Naive thymus-derived CD8-positive, alpha-beta T cell (primary cell): ENCODE data around the gene INPP5A. TPM values are rescaled to one million over a fixed set of nuclear protein-coding genes. Genes with fewer than 3 reads are reported as not detected.
A peak's percentile ranks its signal among the peaks of the same experiment; 100 is the strongest.

Experiments used
- ATAC-seq, 2 donors: fragments of 150-1000 bp; cut with Tn5 transposase in 1 of 2; sonication (Bioruptor Pico), chemical (Tn5 transposase) in 1 of 2; 1 replicate in 1 of 2; 2 replicates in 1 of 2; pipeline ENCODE4 v1.10.0; 2021; ENCODE audit warnings: mild to moderate bottlenecking in 2 of 2, moderate library complexity in 2 of 2
- POLR2A ChIA-PET: fragments of 350-600 bp; sonication (Branson Sonifier 250); formaldehyde crosslinking; loops from one replicate; lab custom pipeline; 2021; ENCODE audit warnings: antibody characterized with exemption; lab: Charles Lee
- DNase-seq, 10 donors: peaks; one replicate each; pipeline versions ENCODE4 v3.0.0 to v3.0.0-alpha.2; 2020 to 2022
- H3K27ac Mint-ChIP-seq, 10 donors: one replicate each; pipeline ENCODE4 v1.8.0; 2020 to 2022; ENCODE audit warnings: mild to moderate bottlenecking in 10 of 10, mixed read lengths in 10 of 10, moderate library complexity in 4 of 10, inconsistent platforms in 1 of 10
- H3K27me3 Mint-ChIP-seq, 5 donors: one replicate each; pipeline ENCODE4 v1.8.0; 2021 to 2022; ENCODE audit warnings: mixed read lengths in 5 of 5
- H3K36me3 Mint-ChIP-seq, 3 donors: one replicate each; pipeline ENCODE4 v1.8.0; 2020 to 2022; ENCODE audit warnings: mixed read lengths in 3 of 3, mild to moderate bottlenecking in 2 of 3, inconsistent platforms in 1 of 3
- H3K4me1 Mint-ChIP-seq, 4 donors: one replicate each; pipeline ENCODE4 v1.8.0; 2021 to 2022; ENCODE audit warnings: mixed read lengths in 4 of 4
- H3K4me3 Mint-ChIP-seq, 10 donors: one replicate each; pipeline ENCODE4 v1.8.0; 2020 to 2022; ENCODE audit warnings: mild to moderate bottlenecking in 10 of 10, mixed read lengths in 10 of 10, moderate library complexity in 6 of 10, inconsistent platforms in 1 of 10
- H3K9me3 Mint-ChIP-seq, 9 donors: one replicate each; pipeline ENCODE4 v1.8.0; 2020 to 2022; ENCODE audit warnings: mixed read lengths in 9 of 9, mild to moderate bottlenecking in 3 of 9, inconsistent platforms in 1 of 9, moderate library complexity in 1 of 9
- polyA plus RNA-seq, 3 donors: library from polyadenylated mRNA; unstranded; fragments of 300-500 nt; fragmentation: Illumina TruSeq; gene quantifications; one replicate each; pipeline ENCODE4 v1.2.3, GENCODE V29; 2021
- total RNA-seq, 8 experiments: library from RNA in 2 of 8; stranded (reverse) in 2 of 8; gene quantifications; one replicate each; pipeline ENCODE4 v1.2.3 and lab custom pipeline; 2021 to 2026

INPP5A gene
- total and polyA plus RNA-seq, 5 experiments from 2014 or later = 0.51 to 33.7 (median 3.9) TPM

- Mint-ChIP-seq H3K4me1 (peaks cover 42 to 91% (median 88%) of the 10 kb centered on the region in 4 donors), H3K27me3 (no peaks in the 10 kb centered on the region), H3K9me3 (no peaks in the 10 kb centered on the region), H3K4me3 (peak overlapping the region in 8 of 10 donors; percentile 4 to 87 (median 52)), H3K36me3 (no peaks in the 10 kb centered on the region), H3K27ac (peak overlapping the region in 6 of 10 donors; percentile 78 to 95 (median 92))
- no peak for DNase-seq
- POLR2A ChIA-PET = interaction anchor here (6.6 kb wide), 1 partner anchor 8 kb away, joined by 61 read pairs; no protein-coding TSS in a partner anchor
- ATAC-seq = no peak
Measured at GRCh38 chr10:132542819-132543218, 5.2 kb downstream of the INPP5A start.

- H3K4me3 Mint-ChIP-seq = peak overlapping the region; percentile 87 to 97 (median 93)
- no peaks in the 10 kb centered on the region for H3K9me3 Mint-ChIP-seq
- H3K36me3 Mint-ChIP-seq = no peaks in the 10 kb centered on the region
- no peaks in the 10 kb centered on the region for H3K27me3 Mint-ChIP-seq
- ATAC-seq (peak; percentile 41 to 43), DNase-seq (peak in 3 of 10 donors; percentile 34 to 68 (median 41))
- peaks cover 34 to 93% (median 85%) of the 10 kb centered on the region in 4 donors for H3K4me1 Mint-ChIP-seq
- peak overlapping the region; percentile 59 to 97 (median 95) for H3K27ac Mint-ChIP-seq
- POLR2A ChIA-PET = interaction anchor here (0.9 to 1.0 kb wide), 2 partner anchors 11 to 27 kb away, joined by 3 read pairs; no protein-coding TSS in a partner anchor
Measured at GRCh38 chr10:132543916-132544743, 6.5 kb downstream of the INPP5A start.

GRCh38 chr10:132544744-132545658 lies 7.4 kb downstream of the INPP5A start:
- no peaks in the 10 kb centered on the region for H3K36me3 Mint-ChIP-seq
- peaks cover 29 to 92% (median 83%) of the 10 kb centered on the region in 4 donors for H3K4me1 Mint-ChIP-seq
- DNase-seq (peak in 4 of 10 donors; percentile 42 to 52 (median 45)), ATAC-seq (peak; percentile 56 to 65)
- peak overlapping the region; percentile 87 to 97 (median 93) for H3K4me3 Mint-ChIP-seq
- POLR2A ChIA-PET = interaction anchor here (0.5 to 1.0 kb wide), 2 partner anchors 26 to 149 kb away, joined by 3 read pairs; no protein-coding TSS in a partner anchor
- no peaks in the 10 kb centered on the region for H3K9me3 Mint-ChIP-seq
- peak overlapping the region; percentile 59 to 97 (median 95) for H3K27ac Mint-ChIP-seq
- no peaks in the 10 kb centered on the region for H3K27me3 Mint-ChIP-seq

GRCh38 chr10:132545659-132546367 lies 8.2 kb downstream of the INPP5A start:
- POLR2A ChIA-PET = interaction anchor here (0.5 kb wide), 1 partner anchor 150 kb away, joined by 3 read pairs; no protein-coding TSS in a partner anchor
- Mint-ChIP-seq H3K27ac (peak overlapping the region; percentile 27 to 97 (median 58)), H3K36me3 (no peaks in the 10 kb centered on the region), H3K4me3 (peak overlapping the region in 9 of 10 donors; percentile 24 to 95 (median 39)), H3K4me1 (peaks cover 22 to 92% (median 82%) of the 10 kb centered on the region in 4 donors), H3K27me3 (no peaks in the 10 kb centered on the region), H3K9me3 (no peaks in the 10 kb centered on the region)
- DNase-seq (no peak), ATAC-seq (no peak)

DNA sequence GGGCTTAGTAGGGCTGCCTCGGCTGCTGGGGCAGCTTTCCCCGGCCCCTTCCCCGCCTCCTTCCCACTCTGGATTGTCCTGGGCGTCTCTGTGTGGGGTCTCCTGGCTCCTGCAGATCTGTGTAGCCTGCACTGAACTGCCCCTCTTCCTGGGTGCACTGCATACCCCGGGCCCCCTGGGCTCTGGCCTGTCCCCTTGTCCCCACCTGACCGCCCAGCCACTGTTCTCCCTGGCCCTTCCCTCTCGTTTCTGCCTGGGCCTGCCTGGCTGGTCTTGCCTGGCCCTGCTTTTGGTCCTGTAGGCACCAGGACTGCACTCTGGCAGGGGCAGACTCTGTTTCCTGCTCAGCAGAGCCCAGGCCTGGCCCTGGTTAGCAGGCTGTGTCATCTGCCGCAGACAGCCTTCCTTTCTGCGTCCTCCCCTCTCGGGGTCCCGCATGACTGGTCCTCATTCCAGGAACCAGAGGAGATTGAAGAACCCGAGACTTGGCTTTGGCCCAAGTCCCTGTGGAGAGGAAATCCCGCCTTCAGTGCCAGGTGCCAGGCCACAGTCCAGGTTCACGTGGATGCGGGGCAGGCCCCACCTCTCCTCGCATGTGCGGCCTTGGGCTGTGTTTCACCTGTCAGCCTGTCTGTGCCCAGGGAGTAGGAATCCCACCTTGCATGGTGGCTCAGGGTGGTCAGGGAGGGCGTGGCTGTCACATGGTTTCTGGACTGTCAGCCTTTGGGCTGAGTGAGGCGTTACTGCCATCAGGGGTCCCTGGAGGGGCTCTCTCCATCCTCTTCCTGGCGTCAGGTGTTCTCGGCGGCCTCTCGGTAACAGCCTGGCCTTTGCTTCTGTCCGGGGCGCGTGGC lies 9.2 kb downstream of the INPP5A start:
- H3K27ac Mint-ChIP-seq = peak overlapping the region in 9 of 10 donors; percentile 24 to 95 (median 59)
- peaks cover 21 to 92% (median 82%) of the 10 kb centered on the region in 4 donors for H3K4me1 Mint-ChIP-seq
- H3K27me3 Mint-ChIP-seq = no peaks in the 10 kb centered on the region
- H3K36me3 Mint-ChIP-seq = no peaks in the 10 kb centered on the region
- no peaks in the 10 kb centered on the region for H3K9me3 Mint-ChIP-seq
- peak in 1 of 10 donors; percentile 23 for DNase-seq
- ATAC-seq = no peak
- peak overlapping the region in 5 of 10 donors; percentile 41 to 87 (median 59) for H3K4me3 Mint-ChIP-seq
- POLR2A ChIA-PET = interaction anchor here (1.0 kb wide), 1 partner anchor 8 kb away, joined by 7 read pairs; no protein-coding TSS in a partner anchor

DNA sequence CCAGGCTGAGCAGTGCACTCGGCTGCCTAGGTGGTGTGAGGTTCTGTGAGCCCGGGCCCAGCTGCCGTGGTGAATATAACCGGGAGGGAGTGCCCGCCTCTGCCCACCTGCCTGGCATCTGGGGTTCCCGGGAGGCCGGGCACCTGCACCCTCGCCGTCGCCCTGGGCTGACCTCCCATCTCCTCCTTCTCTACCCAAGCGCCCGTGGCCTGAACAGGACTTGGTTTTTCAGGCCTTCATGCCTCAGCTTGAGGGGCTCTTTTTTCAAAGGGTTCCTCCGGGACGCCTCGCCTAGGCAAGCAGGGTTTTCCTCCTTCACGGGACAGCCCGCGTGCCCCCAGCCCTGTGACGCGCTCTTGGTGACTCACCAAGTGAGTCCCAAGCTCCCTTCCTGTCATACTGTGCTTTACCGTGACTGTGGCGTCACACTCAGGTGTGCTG lies 9.9 kb downstream of the INPP5A start:
- Mint-ChIP-seq H3K4me1 (peaks cover 22 to 88% (median 78%) of the 10 kb centered on the region in 4 donors), H3K9me3 (no peaks in the 10 kb centered on the region), H3K36me3 (no peaks in the 10 kb centered on the region), H3K27me3 (no peaks in the 10 kb centered on the region), H3K4me3 (peak overlapping the region in 7 of 10 donors; percentile 7 to 87 (median 57)), H3K27ac (peak overlapping the region in 6 of 10 donors; percentile 59 to 84 (median 78))
- ATAC-seq (peak in 1 of 2 donors; percentile 40), DNase-seq (peak in 1 of 10 donors; percentile 50)
- POLR2A ChIA-PET = interaction anchor here (1.0 kb wide), 1 partner anchor 9 kb away, joined by 7 read pairs; no protein-coding TSS in a partner anchor

DNA sequence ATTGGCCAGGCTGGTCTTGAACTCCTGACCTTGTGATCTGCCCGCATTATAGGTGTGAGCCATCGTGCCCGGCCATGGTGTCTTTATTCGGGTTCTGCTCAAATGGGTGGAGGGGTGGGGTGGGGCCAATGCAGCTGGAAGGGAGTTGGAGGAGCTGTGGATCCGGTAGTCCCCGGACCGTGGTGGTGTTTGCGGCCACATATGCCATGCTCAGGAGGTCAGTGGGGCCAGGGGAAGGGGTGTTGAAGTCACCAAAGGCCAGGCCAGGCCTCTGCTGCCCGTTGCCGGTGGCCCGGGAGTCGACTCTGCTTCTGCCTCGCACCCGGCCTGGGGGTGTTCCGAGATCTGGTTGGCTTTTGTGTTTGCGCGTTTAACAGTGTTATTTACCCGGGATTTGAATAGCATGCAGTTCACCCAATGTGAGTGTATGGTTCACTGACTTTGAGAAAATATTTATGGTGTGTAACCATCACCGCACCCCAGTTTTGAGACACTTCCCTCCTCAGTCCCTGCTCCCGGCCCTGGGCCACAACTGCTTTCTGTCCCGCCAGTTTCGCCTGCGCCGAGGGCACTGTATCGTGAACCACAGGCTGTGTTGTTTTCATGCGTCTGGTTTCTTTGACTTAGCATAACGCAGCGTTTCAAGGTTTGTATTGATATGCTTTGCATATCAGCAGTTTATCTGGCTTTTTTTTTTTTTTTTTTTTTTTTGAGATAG lies 10.7 kb downstream of the INPP5A start:
- peaks cover 19 to 79% (median 70%) of the 10 kb centered on the region in 4 donors for H3K4me1 Mint-ChIP-seq
- peak overlapping the region in 3 of 10 donors; percentile 40 to 67 (median 51) for H3K4me3 Mint-ChIP-seq
- no peaks in the 10 kb centered on the region for H3K9me3 Mint-ChIP-seq
- H3K27ac Mint-ChIP-seq = peak overlapping the region in 5 of 10 donors; percentile 17 to 81 (median 78)
- H3K36me3 Mint-ChIP-seq = no peaks in the 10 kb centered on the region
- no peak for ATAC-seq
- POLR2A ChIA-PET = interaction anchor here (0.7 kb wide), 1 partner anchor 361 kb away, joined by 3 read pairs; no protein-coding TSS in a partner anchor
- no peaks in the 10 kb centered on the region for H3K27me3 Mint-ChIP-seq
- no peak for DNase-seq

DNA sequence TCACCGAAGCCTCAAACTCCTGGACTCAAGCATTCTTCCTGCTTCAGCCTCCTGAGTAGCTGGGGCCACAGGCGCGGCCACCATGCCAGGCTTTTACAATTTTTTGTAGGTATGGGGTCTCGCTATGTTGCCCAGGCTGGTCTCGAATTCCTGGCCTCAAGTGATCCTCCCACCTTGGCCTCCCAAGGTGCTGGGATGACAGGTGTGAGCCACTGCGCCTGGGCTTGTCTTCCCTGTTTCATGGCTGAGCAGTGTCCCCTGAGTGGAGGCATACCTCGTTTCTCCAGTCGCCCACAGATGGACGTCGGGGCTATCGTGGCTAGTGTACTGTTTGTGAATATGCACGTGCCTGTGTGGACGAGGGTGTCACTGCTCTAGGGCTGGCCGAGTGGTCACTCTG lies 11.3 kb downstream of the INPP5A start:
- H3K36me3 Mint-ChIP-seq = no peaks in the 10 kb centered on the region
- H3K9me3 Mint-ChIP-seq = no peaks in the 10 kb centered on the region
- ATAC-seq = no peak
- H3K4me3 Mint-ChIP-seq = no peak overlapping the region
- peak overlapping the region in 4 of 10 donors; percentile 17 to 58 (median 40) for H3K27ac Mint-ChIP-seq
- no peak for DNase-seq
- POLR2A ChIA-PET = interaction anchor here (0.5 to 3.3 kb wide), 3 partner anchors 9 to 645 kb away, joined by 3 to 61 read pairs (median 5); partner anchors contain the start of gene INPP5A
- H3K4me1 Mint-ChIP-seq = peaks cover 19 to 73% (median 65%) of the 10 kb centered on the region in 4 donors
- H3K27me3 Mint-ChIP-seq = no peaks in the 10 kb centered on the region

GRCh38 chr10:132549371-132549770 lies 11.8 kb downstream of the INPP5A start:
- Mint-ChIP-seq H3K4me1 (peaks cover 18 to 68% (median 60%) of the 10 kb centered on the region in 4 donors), H3K36me3 (no peaks in the 10 kb centered on the region), H3K4me3 (no peak overlapping the region), H3K27ac (peak overlapping the region in 4 of 10 donors; percentile 29 to 55 (median 40)), H3K9me3 (no peaks in the 10 kb centered on the region), H3K27me3 (no peaks in the 10 kb centered on the region)
- DNase-seq (no peak), ATAC-seq (no peak)
- POLR2A ChIA-PET = interaction anchor here (0.5 to 3.3 kb wide), 3 partner anchors 10 to 646 kb away, joined by 3 to 61 read pairs (median 5); partner anchors contain the start of gene INPP5A
